CD14-positive monocyte (primary cell): ENCODE data around the gene TSPAN5. TPM values are rescaled to one million over a fixed set of nuclear protein-coding genes. Genes with fewer than 3 reads are reported as not detected.

ENCODE experiments used
- DNase-seq, 3 donors: peaks; one replicate each; pipeline ENCODE4 v3.0.0-alpha.2; 2011 to 2022
- H2AFZ ChIP-seq: 2 replicates; pipeline ENCODE4 v1.6.0; 2012; ENCODE audit warnings: mild to moderate bottlenecking, low read depth, low read length, inconsistent platforms; ENCODE audit not compliant: insufficient read depth, poor library complexity, severe bottlenecking
- H3K27ac ChIP-seq, 2 donors: 1 replicate in 1 of 2; 2 replicates in 1 of 2; pipeline ENCODE4 v1.5.1; 2012 to 2013; ENCODE audit warnings: low read length in 2 of 2, control low read depth in 1 of 2, inconsistent platforms in 1 of 2, low read depth in 1 of 2, mild to moderate bottlenecking in 1 of 2
- H3K27me3 ChIP-seq, 2 donors: one replicate each; pipeline versions ENCODE4 v1.6.0 to v1.6.1; 2011 to 2013; ENCODE audit warnings: low read length in 2 of 2; ENCODE audit not compliant: control insufficient read depth in 2 of 2, insufficient read depth in 2 of 2
- H3K36me3 ChIP-seq, 2 donors: replicated peaks in 1 of 2; 1 replicate in 1 of 2; 2 replicates in 1 of 2; pipeline versions ENCODE4 v1.5.1 to v1.6.1; 2012 to 2013; ENCODE audit warnings: low read length in 2 of 2, control low read depth in 1 of 2, inconsistent platforms in 1 of 2, mild to moderate bottlenecking in 1 of 2; ENCODE audit not compliant: insufficient read depth in 2 of 2, control insufficient read depth in 1 of 2
- H3K4me1 ChIP-seq, 2 donors: 1 replicate in 1 of 2; 2 replicates in 1 of 2; pipeline versions ENCODE4 v1.5.1 to v1.6.1; 2012 to 2013; ENCODE audit warnings: low read length in 2 of 2, control low read depth in 1 of 2, inconsistent platforms in 1 of 2, mild to moderate bottlenecking in 1 of 2, moderate library complexity in 1 of 2; ENCODE audit not compliant: insufficient read depth in 2 of 2, control insufficient read depth in 1 of 2
- H3K4me2 ChIP-seq: replicated peaks from 2 replicates; pipeline ENCODE3; 2012; ENCODE audit warnings: low read length, moderate library complexity, mild to moderate bottlenecking; ENCODE audit not compliant: poor library complexity, severe bottlenecking; ENCODE audit errors: extremely low read depth
- H3K4me3 ChIP-seq, 3 experiments: fragments of 200-600 bp in 1 of 3; sonication (generic) in 1 of 3; replicated peaks in 1 of 3; 1 replicate in 2 of 3; 2 replicates in 1 of 3; pipeline ENCODE4 v1.5.1; 2011 to 2013; ENCODE audit warnings: low read length in 3 of 3, mild to moderate bottlenecking in 3 of 3, control low read depth in 2 of 3, low read depth in 2 of 3, inconsistent platforms in 1 of 3, moderate library complexity in 1 of 3
- H3K79me2 ChIP-seq: 2 replicates; pipeline ENCODE4 v1.6.0; 2012; ENCODE audit warnings: mild to moderate bottlenecking, control low read depth, inconsistent platforms, low read length, moderate library complexity; ENCODE audit not compliant: insufficient read depth
- H3K9ac ChIP-seq: 2 replicates; pipeline ENCODE4 v1.6.0; 2017; ENCODE audit warnings: low read length, mild to moderate bottlenecking; ENCODE audit not compliant: insufficient read depth, poor library complexity, severe bottlenecking
- H3K9me3 ChIP-seq, 2 donors: replicated peaks in 1 of 2; 1 replicate in 1 of 2; 2 replicates in 1 of 2; pipeline versions ENCODE4 v1.5.1 to v1.6.1; 2012 to 2013; ENCODE audit warnings: low read length in 2 of 2, control low read depth in 1 of 2; ENCODE audit not compliant: control insufficient read depth in 1 of 2, insufficient read depth in 1 of 2
- H4K20me1 ChIP-seq: 2 replicates; pipeline ENCODE4 v1.6.0; 2012; ENCODE audit warnings: mild to moderate bottlenecking, low read length, control low read depth, moderate library complexity; ENCODE audit not compliant: insufficient read depth
- H3K27ac Mint-ChIP-seq, 7 donors: one replicate each; pipeline ENCODE4 v1.8.0; 2020; ENCODE audit warnings: mild to moderate bottlenecking in 7 of 7, mixed read lengths in 7 of 7, moderate library complexity in 6 of 7, inconsistent platforms in 2 of 7
- H3K27me3 Mint-ChIP-seq, 3 donors: one replicate each; pipeline ENCODE4 v1.8.0; 2021 to 2022; ENCODE audit warnings: low read depth in 3 of 3, mild to moderate bottlenecking in 3 of 3, mixed read lengths in 3 of 3, moderate library complexity in 3 of 3, inconsistent platforms in 1 of 3
- H3K36me3 Mint-ChIP-seq, 2 donors: one replicate each; pipeline ENCODE4 v1.8.0; 2020; ENCODE audit warnings: mixed read lengths in 2 of 2, inconsistent platforms in 1 of 2, mild to moderate bottlenecking in 1 of 2
- H3K4me1 Mint-ChIP-seq: one replicate; pipeline ENCODE4 v1.8.0; 2020; ENCODE audit warnings: mild to moderate bottlenecking, mixed read lengths
- H3K4me3 Mint-ChIP-seq, 2 donors: one replicate each; pipeline ENCODE4 v1.8.0; 2020; ENCODE audit warnings: mild to moderate bottlenecking in 2 of 2, mixed read lengths in 2 of 2, moderate library complexity in 1 of 2
- H3K9me3 Mint-ChIP-seq, 7 donors: one replicate each; pipeline ENCODE4 v1.8.0; 2020 to 2022; ENCODE audit warnings: mixed read lengths in 7 of 7, mild to moderate bottlenecking in 6 of 7, moderate library complexity in 6 of 7, inconsistent platforms in 2 of 7
- WGBS: methylation state at CpG from one replicate; pipeline ENCODE4 v1.1.5; 2013; ENCODE audit warnings: missing lambda C conversion rate; ENCODE audit not compliant: insufficient coverage; 5-methylcytosine and 5-hydroxymethylcytosine counted together
- intact Hi-C, 2 donors: fragments of 100-400 bp; cut with micrococcal nuclease; formaldehyde crosslinking; loops; one replicate each; pipeline versions ENCODE4 v1.15.0 to v1.15.1; 2023
- polyA plus RNA-seq, 3 donors: library from polyadenylated mRNA; depleted of rRNA in 1 of 3; unstranded in 2 of 3; stranded (reverse) in 1 of 3; fragments of 300-500 nt in 2 of 3; fragments of >200 nt in 1 of 3; fragmentation: Illumina TruSeq in 2 of 3; gene quantifications; 1 replicate in 2 of 3; 2 replicates in 1 of 3; pipeline ENCODE4 v1.2.3, GENCODE V29; 2012 to 2021
- TF ChIP-seq, protein P1 (sequence below): fragments of 200-600 bp; IDR thresholded peaks from one replicate; pipeline ENCODE4 v1.8.0; 2022; ENCODE audit warnings: antibody characterized with exemption, mild to moderate bottlenecking

The TSPAN5 gene
- polyA plus RNA-seq, 3 donors, result 0.09 to 1.1 (median 0.13) TPM

DNA sequence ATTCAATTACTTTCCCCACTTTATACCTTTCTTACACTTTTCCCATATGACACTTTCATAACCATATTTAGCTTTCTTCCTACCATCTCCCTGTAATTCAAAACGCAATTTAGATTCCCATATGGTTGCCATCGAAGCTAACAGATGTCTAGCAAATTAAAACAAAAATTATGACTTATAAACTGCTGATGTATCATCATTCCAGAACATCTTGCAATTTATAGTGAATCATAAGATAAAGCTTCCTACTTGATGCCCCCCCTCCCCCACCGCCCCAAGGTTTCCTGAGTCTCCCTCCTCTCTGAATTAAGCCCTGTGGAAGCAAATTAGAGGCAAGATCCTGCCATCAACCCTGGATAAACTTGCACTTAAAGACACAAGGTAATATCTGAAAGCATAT is 5.4 kb downstream of the TSPAN5 start:
- Mint-ChIP-seq H3K27ac (no peak overlapping the region), H3K4me3 (no peak overlapping the region), H3K4me1 (peaks cover 12% of the 10 kb centered on the region), H3K9me3 (peaks cover 0 to 7% (median 0%) of the 10 kb centered on the region in 7 donors), H3K27me3 (peaks cover 19 to 26% (median 23%) of the 10 kb centered on the region in 3 donors), H3K36me3 (peaks cover 0 to 2% of the 10 kb centered on the region in 2 donors)
- WGBS, result 100% methylated on average over 1 of the region's 3 CpGs
- H3K9me3 ChIP-seq, result no peaks in the 10 kb centered on the region
- no peaks in the 10 kb centered on the region for H3K79me2 ChIP-seq
- no peak overlapping the region for H3K4me3 ChIP-seq
- H4K20me1 ChIP-seq, result no peaks in the 10 kb centered on the region
- no peak for DNase-seq
- H3K27ac ChIP-seq, result no peak overlapping the region
- no peak overlapping the region for H2AFZ ChIP-seq
- no peak overlapping the region for H3K9ac ChIP-seq
- H3K27me3 ChIP-seq, result peaks cover 17 to 23% of the 10 kb centered on the region in 2 donors
- H3K4me2 ChIP-seq, result no peak overlapping the region
- H3K36me3 ChIP-seq, result no peaks in the 10 kb centered on the region
- TF ChIP-seq, protein P1, sequence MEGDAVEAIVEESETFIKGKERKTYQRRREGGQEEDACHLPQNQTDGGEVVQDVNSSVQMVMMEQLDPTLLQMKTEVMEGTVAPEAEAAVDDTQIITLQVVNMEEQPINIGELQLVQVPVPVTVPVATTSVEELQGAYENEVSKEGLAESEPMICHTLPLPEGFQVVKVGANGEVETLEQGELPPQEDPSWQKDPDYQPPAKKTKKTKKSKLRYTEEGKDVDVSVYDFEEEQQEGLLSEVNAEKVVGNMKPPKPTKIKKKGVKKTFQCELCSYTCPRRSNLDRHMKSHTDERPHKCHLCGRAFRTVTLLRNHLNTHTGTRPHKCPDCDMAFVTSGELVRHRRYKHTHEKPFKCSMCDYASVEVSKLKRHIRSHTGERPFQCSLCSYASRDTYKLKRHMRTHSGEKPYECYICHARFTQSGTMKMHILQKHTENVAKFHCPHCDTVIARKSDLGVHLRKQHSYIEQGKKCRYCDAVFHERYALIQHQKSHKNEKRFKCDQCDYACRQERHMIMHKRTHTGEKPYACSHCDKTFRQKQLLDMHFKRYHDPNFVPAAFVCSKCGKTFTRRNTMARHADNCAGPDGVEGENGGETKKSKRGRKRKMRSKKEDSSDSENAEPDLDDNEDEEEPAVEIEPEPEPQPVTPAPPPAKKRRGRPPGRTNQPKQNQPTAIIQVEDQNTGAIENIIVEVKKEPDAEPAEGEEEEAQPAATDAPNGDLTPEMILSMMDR, result no peak
- intact Hi-C loops, result no loop called here
- H3K4me1 ChIP-seq, result peaks cover 11 to 12% of the 10 kb centered on the region in 2 donors

- no peaks in the 10 kb centered on the region for H3K9me3 ChIP-seq
- no peak overlapping the region for H3K9ac ChIP-seq
- no peaks in the 10 kb centered on the region for H3K27me3 ChIP-seq
- H3K36me3 ChIP-seq, result no peaks in the 10 kb centered on the region
- TF ChIP-seq, protein P1, result no peak
- H3K36me3 Mint-ChIP-seq, result no peaks in the 10 kb centered on the region
- H3K79me2 ChIP-seq, result no peaks in the 10 kb centered on the region
- intact Hi-C loops, result no loop called here
- no peak overlapping the region for H2AFZ ChIP-seq
- peaks cover 0 to 2% (median 0%) of the 10 kb centered on the region in 3 donors for H3K27me3 Mint-ChIP-seq
- H3K4me1 Mint-ChIP-seq, result no peaks in the 10 kb centered on the region
- no peak overlapping the region for H3K4me3 ChIP-seq
- no peak overlapping the region for H3K4me2 ChIP-seq
- H3K27ac Mint-ChIP-seq, result no peak overlapping the region
- peaks cover 0 to 7% (median 0%) of the 10 kb centered on the region in 7 donors for H3K9me3 Mint-ChIP-seq
- no peaks in the 10 kb centered on the region for H3K4me1 ChIP-seq
- H4K20me1 ChIP-seq, result no peaks in the 10 kb centered on the region
- 80% methylated on average over 1 of the region's 5 CpGs for WGBS
- H3K4me3 Mint-ChIP-seq, result no peak overlapping the region
- no peak for DNase-seq
- H3K27ac ChIP-seq, result no peak overlapping the region
These were observed 9.8 kb downstream of the TSPAN5 start for GRCh38 chr4:98648602-98649001.
